ENCODE results near the gene CSH2.
"Not testable (repeated sequence)": the region's sequence is repeated elsewhere in the genome, so short reads cannot be mapped to it uniquely, and the experiment has no call there.

The CSH2 gene

GRCh38 chr17:63873577-63873976 is at the start of gene CSH2:
CSH2 (minus strand) TSS chr17:63873677; CDS start chr17:63873614, 63 bp downstream.
- not testable (repeated sequence) for DNase-seq

DNA sequence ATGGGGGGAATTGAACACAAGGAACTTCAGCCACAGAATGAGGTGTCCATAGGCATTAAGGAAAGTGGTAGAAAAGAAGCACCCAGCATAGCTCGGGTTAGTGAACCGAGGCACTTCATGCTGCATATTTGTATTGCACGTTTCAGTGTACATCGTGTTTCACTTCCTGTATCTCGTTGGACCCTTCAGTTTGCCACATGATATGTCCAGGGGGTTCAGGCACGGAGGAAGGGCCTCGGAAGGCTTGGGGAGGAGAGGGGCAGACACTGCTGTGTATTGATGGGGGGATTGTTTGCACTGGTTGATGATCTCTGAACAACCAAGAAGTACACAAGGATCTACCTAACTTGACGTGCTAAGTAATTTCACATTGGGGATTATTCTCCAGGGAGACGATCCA is 48.9 kb upstream of the CSH2 start:
- not testable (repeated sequence) for DNase-seq

DNA sequence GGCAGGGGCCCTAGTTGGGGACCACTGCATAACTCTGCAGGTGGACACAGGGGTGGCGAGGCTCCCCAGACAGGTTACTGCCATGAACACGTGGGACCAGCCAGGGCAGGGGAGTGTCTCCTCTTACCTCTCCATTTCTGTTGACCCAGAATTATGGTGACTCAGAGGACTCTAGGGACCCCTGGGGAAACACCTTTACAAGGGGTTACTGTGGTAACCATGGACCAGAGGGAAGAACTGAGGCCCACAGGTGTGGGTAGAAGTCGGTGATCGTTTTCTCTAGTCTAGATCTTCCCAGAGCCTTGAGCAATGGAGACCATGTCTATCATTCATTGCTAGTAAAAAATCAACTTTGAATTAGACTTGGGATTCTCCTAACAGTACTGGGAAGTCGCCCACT is 47.3 kb upstream of the CSH2 start:
- DNase-seq: not testable (repeated sequence)

DNA sequence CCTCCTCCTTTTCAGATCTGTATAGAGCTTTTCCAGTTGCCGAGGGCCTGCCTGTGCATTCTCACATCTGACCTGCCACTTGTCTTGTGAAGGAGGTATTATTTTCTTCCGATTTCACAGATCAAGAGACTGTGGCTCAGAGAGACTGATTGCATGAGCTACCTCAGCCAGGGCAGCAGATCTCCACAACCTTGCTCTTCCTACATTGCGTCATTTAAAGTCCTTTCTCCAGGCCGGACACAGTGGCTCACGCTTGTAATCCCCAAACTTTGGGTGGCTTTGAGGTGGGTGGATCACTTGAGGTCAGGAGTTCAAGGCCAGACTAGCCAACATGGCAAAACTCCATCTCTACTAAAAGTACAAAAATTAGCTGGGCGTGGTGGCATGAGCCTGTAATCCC is 46.6 kb upstream of the CSH2 start:
- DNase-seq: not testable (repeated sequence)

DNA sequence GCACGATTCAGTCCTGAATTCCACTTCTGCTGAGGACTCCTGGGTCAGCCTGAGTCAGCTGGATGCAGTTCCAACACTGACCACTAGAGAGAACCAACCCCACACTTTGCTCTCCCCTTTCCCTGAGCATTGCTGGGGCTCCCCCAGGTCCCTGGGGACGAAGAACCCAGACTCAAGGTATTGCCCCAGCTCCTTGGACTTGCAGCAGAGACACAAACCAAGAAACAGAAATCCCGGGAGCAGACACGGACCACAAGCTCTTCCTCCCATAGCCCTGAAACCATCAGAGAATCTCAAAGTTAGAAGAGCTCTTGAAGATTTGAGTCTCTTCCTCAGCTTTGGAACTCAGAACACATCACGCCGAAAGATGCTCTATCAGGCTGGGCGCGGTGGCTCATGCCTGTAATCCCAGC is 45.8 kb upstream of the CSH2 start:
- DNase-seq: peak; percentile 62

DNA sequence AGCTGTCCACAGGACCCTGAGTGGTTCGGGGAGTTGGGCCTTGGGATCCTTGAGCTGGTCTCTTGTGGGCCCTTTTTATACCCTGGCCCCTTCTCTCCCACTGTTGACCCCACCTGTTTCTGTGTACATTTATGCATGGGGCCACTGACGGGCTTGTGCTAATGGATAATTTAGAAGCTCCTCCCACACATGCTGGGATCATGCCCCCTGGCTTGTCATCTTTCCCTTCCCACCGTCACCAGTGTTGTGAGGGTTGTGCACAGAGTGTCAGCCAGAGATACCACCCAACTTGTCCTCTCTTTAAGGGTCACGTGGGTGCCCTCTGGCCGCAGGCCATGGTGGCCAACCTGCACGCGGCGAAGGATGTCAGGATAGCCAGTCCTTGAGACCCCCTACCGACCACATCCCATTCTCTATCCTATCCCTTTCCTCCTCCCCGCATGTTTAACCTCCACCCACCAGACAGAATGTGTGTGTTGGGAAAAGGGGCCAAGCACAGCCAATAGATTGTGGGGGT is 45.4 kb upstream of the CSH2 start, which contains the start of gene GH1:
GH1 (minus strand) TSS at position 51 of the 517 bp plus-strand sequence. CDS start 63 bp downstream, outside the sequence.
- DNase-seq: not testable (repeated sequence)

GRCh38 chr17:63918305-63918704 is 44.8 kb upstream of the CSH2 start:
- DNase-seq: no peak

DNA sequence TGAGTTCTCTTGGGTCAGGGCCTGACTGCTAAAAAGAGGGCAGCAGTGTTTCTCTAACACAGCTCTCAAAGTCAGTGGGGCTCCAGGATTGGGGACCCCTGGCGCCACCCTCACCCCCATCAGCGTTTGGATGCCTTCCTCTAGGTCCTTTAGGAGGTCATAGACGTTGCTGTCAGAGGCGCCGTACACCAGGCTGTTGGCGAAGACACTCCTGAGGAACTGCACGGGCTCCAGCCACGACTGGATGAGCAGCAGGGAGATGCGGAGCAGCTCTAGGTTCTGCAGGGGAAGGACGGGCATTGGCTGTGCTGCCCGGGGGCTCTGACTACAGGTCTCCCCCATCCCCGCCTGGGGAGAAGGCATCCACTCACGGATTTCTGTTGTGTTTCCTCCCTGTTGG is 44.2 kb upstream of the CSH2 start:
- DNase-seq: no peak

DNA sequence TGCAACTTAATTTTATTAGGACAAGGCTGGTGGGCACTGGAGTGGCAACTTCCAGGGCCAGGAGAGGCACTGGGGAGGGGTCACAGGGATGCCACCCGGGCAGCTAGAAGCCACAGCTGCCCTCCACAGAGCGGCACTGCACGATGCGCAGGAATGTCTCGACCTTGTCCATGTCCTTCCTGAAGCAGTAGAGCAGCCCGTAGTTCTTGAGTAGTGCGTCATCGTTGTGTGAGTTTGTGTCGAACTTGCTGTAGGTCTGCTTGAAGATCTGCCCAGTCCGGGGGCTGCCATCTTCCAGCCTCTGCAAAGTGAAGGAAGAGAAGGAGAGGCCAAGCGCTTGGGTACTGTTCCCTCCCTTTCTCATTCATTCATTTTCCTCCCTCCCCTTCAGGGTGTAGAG is 43.7 kb upstream of the CSH2 start:
- not testable (repeated sequence) for DNase-seq

GRCh38 chr17:63916566-63917185 is 43.2 kb upstream of the CSH2 start:
- DNase-seq: no peak

DNA sequence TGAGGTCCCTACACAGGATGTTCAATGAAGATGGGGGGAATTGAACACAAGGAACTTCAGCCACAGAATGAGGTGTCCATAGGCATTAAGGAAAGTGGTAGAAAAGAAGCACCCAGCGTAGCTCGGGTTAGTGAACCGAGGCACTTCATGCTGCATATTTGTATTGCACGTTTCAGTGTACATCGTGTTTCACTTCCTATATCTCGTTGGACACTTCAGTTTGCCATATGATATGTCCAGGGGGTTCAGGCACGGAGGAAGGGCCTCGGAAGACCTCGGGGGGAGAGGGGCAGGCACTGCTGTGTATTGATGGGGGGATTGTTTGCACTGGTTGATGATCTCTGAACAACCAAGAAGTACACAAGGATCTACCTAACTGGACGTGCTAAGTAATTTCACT is 42.3 kb upstream of the CSH2 start:
- DNase-seq: not testable (repeated sequence)

DNA sequence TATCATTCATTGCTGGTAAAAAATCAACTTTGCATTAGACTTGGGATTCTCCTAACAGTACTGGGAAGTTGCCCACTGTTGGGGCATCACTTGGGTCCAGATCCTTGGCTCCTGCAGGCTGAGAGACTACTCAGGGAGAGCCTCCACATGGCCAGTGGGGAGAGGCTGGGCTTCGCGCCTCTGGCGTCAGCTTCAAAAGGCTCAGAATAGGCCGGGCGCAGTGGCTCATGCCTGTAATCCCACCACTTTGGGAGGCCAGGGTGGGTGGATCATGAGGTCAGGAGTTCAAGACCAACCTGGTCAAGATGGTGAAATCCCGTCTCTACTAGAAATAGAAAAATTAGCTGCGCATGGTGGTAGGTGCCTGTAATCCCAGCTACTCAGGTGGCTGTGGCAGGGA is 41.0 kb upstream of the CSH2 start:
- no peak for DNase-seq

- peak; percentile 64 for DNase-seq
Observed at GRCh38 chr17:63911657-63912100, 38.2 kb upstream of the CSH2 start.

DNA sequence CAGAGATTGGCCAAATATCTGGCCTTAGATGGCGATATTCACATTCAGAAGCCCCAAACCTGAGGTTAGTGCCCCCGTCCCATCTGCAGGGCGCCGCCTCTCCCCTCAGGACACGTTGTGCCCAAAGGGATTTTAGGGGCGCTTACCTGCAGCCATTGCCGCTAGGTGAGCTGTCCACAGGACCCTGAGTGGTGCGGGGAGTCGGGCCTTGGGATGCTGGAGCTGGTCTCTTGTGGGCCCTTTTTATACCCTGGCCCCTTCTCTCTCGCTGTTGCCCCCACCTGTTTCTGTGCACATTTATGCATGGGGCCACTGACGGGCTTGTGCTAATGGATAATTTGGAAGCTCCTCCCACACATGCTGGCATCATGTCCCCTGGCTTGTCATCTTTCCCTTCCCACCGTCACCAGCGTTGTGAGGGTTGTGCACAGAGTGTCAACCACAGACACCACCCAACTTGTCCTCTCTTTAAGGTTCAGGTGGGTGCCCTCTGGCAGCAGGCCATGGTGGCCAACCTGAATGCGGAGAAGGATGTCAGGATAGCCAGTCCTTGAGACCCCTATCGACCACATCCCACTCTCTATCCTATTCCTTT is 37.7 kb upstream of the CSH2 start, which contains the start of gene CSHL1:
CSHL1 (minus strand) TSS at position 218 of the 595 bp plus-strand sequence; CDS start at position 156, 62 bp downstream.
- no peak for DNase-seq

DNA sequence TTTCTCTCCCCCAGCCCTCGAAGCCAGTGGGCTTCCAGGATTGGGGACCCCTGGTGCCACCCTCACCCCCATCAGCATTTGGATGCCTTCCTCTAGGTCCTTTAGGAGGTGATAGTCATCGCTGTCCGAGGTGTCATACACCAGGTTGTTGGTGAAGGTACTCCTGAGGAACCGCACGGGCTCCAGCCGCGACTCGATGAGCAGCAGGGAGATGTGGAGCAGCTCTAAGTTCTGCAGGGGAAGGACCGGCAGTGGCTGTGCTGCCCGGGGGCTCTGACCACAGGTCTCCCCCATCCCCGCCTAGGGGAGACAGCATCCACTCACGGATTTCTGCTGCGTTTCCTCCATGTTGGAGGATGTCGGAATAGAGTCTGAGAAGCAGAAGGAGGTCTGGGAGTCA is 36.6 kb upstream of the CSH2 start:
- DNase-seq: no peak

GRCh38 chr17:63909586-63909985 is 36.1 kb upstream of the CSH2 start:
- not testable (repeated sequence) for DNase-seq

GRCh38 chr17:63907161-63907778 is 33.8 kb upstream of the CSH2 start:
- not testable (repeated sequence) for DNase-seq

DNA sequence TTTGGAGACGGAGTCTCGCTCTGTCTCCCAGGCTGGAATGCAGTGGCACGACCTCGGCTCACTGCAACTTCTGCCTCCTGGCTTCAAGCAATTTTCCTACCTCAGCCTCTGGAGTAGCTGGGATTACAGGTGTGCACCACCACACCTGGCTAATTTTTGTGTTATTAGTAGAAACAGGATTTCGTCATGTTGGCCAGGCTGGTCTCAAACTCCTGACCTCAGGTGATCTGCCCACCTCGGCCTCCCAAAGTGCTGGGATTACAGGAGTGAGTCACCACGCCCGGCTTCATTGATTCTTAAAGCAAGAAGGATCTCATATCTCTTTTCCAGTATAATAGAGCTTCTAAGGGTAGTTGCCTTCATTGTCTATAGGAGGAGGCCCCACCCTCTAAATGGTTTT is 31.3 kb upstream of the CSH2 start:
- not testable (repeated sequence) for DNase-seq

DNA sequence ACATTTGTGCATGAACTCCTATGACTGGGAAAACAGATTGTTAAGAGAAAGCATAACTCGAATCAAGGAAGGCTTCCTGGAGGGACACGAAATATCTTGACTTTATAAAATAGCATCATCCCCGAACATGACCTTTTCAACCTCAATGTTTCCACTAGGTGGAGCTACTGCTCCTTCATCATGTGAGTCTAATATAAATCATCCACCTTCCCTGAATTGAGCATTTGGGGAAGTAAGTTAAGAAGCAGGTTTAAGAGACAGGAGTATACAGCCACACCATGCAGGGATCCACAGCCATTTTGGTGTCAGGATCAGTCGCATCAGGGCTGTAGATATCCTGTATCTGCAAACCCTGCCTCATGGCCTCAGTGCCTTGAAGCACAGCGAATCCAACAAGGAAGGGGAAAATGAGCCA is 30.3 kb upstream of the CSH2 start:
- DNase-seq: not testable (repeated sequence)

DNA sequence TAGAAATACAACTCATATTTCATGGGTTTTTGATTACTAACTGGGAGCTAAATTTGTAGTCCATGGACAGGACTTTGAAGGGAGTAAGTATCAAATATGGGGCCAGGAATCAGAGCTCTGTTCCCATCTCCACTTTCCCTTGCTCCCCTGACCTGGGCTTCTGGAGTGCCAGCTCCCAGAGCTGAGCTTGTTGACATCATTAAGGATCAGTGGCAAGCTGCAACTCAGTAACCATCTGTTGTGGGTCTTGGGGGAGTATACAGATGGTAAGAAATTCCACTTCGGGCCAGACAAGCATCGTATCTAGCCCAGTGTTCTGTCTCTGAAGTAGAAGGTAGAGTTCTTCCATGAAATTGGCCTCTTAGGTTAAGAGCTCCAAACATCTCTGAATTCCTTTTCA is 28.5 kb upstream of the CSH2 start:
- not testable (repeated sequence) for DNase-seq

DNA sequence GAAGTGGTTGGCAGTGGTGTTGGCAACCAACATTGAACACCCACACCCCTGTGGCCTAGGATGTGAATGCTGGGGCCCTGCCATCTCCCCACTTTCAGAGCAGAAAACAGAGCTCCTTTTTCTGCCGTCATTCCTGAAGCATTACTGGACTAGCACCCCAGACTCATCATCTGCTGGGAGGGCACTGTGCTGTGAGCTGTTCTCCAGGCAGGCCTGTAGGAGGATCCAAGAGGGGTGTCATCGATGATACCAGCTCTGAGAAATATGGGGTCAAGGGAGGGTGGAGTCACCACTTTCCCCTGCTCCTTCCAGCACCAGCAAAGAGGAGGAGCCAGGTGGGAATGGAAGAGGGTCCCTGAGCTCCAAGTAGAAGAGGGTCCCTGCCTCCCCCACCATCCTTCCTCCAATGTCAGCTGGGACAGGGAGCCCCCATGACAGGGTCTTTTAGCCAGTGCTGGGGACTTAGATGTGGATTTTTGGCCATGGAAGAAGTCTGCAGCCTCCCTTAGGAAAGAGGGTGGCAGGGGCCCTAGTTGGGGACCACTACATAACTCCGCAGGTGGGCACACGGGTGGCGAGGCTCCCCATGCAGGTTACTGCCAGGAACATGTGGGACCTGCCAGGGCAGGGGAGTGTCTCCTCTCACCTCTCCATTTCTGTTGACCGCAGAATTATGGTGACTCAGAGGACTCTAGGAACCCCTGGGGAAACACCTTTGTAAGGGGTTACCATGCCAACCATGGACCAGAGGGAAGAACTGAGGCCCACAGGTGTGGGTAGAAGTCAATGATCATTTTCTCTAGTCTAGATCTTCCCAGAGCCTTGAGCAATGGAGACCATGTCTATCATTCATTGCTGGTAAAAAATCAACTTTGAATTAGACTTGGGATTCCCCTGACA is 25.7 kb upstream of the CSH2 start:
- not testable (repeated sequence) for DNase-seq

- not testable (repeated sequence) for DNase-seq
Observed at GRCh38 chr17:63896524-63897354, 23.3 kb upstream of the CSH2 start, which contains the start of gene CSH1. CSH1 (minus strand) TSS chr17:63896574; CDS start chr17:63896511, 63 bp downstream.

Data from stimulated activated CD4-positive, alpha-beta T cell treated with anti-CD3 and anti-CD28 coated beads, Interleukin-4, amount 100 ng/mL, for 1 hour (primary cell).